HEK293 (cell line): ENCODE measurements around the gene PCBP3.

Experiments
- CTCF ChIA-PET: fragments of 350-600 bp; formaldehyde crosslinking; extraction: SDS; loops from one replicate; lab custom pipeline; 2021; ENCODE audit warnings: antibody characterized with exemption; lab: Yijun Ruan, JAX
- POLR2A ChIA-PET: fragments of 300-600 bp; formaldehyde crosslinking; extraction: SDS; loops from one replicate; lab custom pipeline; 2020; ENCODE audit warnings: antibody characterized with exemption, inconsistent platforms; lab: Yijun Ruan, JAX
- H3K27ac ChIP-seq: fragments of 200-500 bp; sonication (Bioruptor generic); 2 replicates; pipeline ENCODE4 v1.5.1; 2014; ENCODE audit warnings: low read depth, low read length, control low read depth, inconsistent platforms; ENCODE audit errors: extremely low read depth
- H3K36me3 ChIP-seq, 2 experiments: fragments of 200-500 bp in 1 of 2; sonication (Bioruptor generic) in 1 of 2; 1 replicate in 1 of 2; 2 replicates in 1 of 2; pipeline ENCODE4 v1.5.1; 2014 to 2017; ENCODE audit warnings: inconsistent platforms in 2 of 2, low read length in 2 of 2; ENCODE audit not compliant: control insufficient read depth in 2 of 2, insufficient read depth in 1 of 2
- H3K4me1 ChIP-seq: fragments of 200-500 bp; sonication (Bioruptor generic); 2 replicates; pipeline ENCODE4 v1.5.1; 2014; ENCODE audit warnings: mild to moderate bottlenecking, low read length, inconsistent platforms; ENCODE audit not compliant: control insufficient read depth, insufficient read depth
- H3K4me3 ChIP-seq: 2 replicates; pipeline ENCODE4 v1.5.1; 2011; ENCODE audit warnings: low read depth, mild to moderate bottlenecking, control low read depth, low read length, moderate library complexity
- H3K9me3 ChIP-seq: fragments of 200-500 bp; sonication (Bioruptor generic); 2 replicates; pipeline ENCODE4 v1.5.1; 2014; ENCODE audit warnings: low read depth, low read length, inconsistent platforms; ENCODE audit not compliant: control insufficient read depth, insufficient read depth
- HOXC10 ChIP-seq: sonication (generic); formaldehyde crosslinking; IDR thresholded peaks from 2 replicates; pipeline ENCODE4 v1.8.1; 2023; ENCODE audit warnings: mild to moderate bottlenecking, missing genetic modification reagents
- KLF17 ChIP-seq: fragments of 450-650 bp; formaldehyde crosslinking; IDR thresholded peaks from 2 replicates; pipeline ENCODE4 v1.5.1; 2016; ENCODE audit warnings: missing biosample characterization, missing genetic modification characterization
- MEIS1 ChIP-seq: sonication (generic); formaldehyde crosslinking; IDR thresholded peaks from 2 replicates; pipeline ENCODE4 v1.8.1; 2022; ENCODE audit warnings: missing genetic modification reagents, mild to moderate bottlenecking, borderline replicate concordance
- MYNN ChIP-seq: fragments of 450-650 bp; formaldehyde crosslinking; IDR thresholded peaks from 2 replicates; pipeline ENCODE4 v1.5.1; 2016; ENCODE audit warnings: missing biosample characterization, missing genetic modification characterization, borderline replicate concordance
- MZF1 ChIP-seq: fragments of 450-650 bp; formaldehyde crosslinking; IDR thresholded peaks from 2 replicates; pipeline ENCODE4 v1.5.1; 2017; ENCODE audit warnings: missing biosample characterization, missing genetic modification characterization, borderline replicate concordance
- REPIN1 ChIP-seq: fragments of 450-650 bp; formaldehyde crosslinking; IDR thresholded peaks from 2 replicates; pipeline ENCODE4 v1.5.1; 2017; ENCODE audit warnings: missing biosample characterization, missing genetic modification characterization, low read depth
- YY2 ChIP-seq: fragments of 450-650 bp; formaldehyde crosslinking; IDR thresholded peaks from 2 replicates; pipeline ENCODE4 v1.5.1; 2016; ENCODE audit warnings: missing biosample characterization, missing genetic modification characterization
- ZBTB11 ChIP-seq: fragments of 450-650 bp; formaldehyde crosslinking; conservative IDR thresholded peaks from 2 replicates; pipeline ENCODE4 v1.5.1; 2016; ENCODE audit warnings: low read depth, missing biosample characterization, missing genetic modification characterization
- ZBTB7A ChIP-seq: fragments of 450-650 bp; formaldehyde crosslinking; IDR thresholded peaks from 2 replicates; pipeline ENCODE4 v1.5.1; 2016; ENCODE audit warnings: low read depth, missing biosample characterization, missing genetic modification characterization
- ZFP69B ChIP-seq: fragments of 450-650 bp; formaldehyde crosslinking; IDR thresholded peaks from 2 replicates; pipeline ENCODE4 v1.5.1; 2016; ENCODE audit warnings: missing biosample characterization, missing genetic modification characterization
- ZIC2 ChIP-seq: fragments of 450-650 bp; formaldehyde crosslinking; IDR thresholded peaks from 2 replicates; pipeline ENCODE4 v1.5.1; 2016; ENCODE audit warnings: missing biosample characterization, missing genetic modification characterization
- ZNF146 ChIP-seq: fragments of 450-650 bp; formaldehyde crosslinking; IDR thresholded peaks from 2 replicates; pipeline ENCODE4 v1.5.1; 2016; ENCODE audit warnings: missing biosample characterization, missing genetic modification characterization
- ZNF16 ChIP-seq: fragments of 450-650 bp; formaldehyde crosslinking; IDR thresholded peaks from 2 replicates; pipeline ENCODE4 v1.5.1; 2016; ENCODE audit warnings: low read depth, missing biosample characterization, missing genetic modification characterization
- ZNF175 ChIP-seq: fragments of 450-650 bp; formaldehyde crosslinking; IDR thresholded peaks from 2 replicates; pipeline ENCODE4 v1.5.1; 2016; ENCODE audit warnings: missing biosample characterization, missing genetic modification characterization
- ZNF239 ChIP-seq: fragments of 450-650 bp; formaldehyde crosslinking; IDR thresholded peaks from 2 replicates; pipeline ENCODE4 v1.5.1; 2016; ENCODE audit warnings: missing biosample characterization, missing genetic modification characterization
- ZNF274 ChIP-seq, 2 experiments: fragments of 200-500 bp in 1 of 2; fragments of 450-650 bp in 1 of 2; sonication (Bioruptor generic) in 1 of 2; formaldehyde crosslinking in 1 of 2; IDR thresholded peaks; 2 replicates each; pipeline versions ENCODE4 v1.5.1 to v1.6.1; 2014 to 2016; ENCODE audit warnings: borderline replicate concordance in 1 of 2, inconsistent platforms in 1 of 2, low read length in 1 of 2, missing biosample characterization in 1 of 2, missing genetic modification characterization in 1 of 2
- ZNF302 ChIP-seq: fragments of 450-650 bp; formaldehyde crosslinking; IDR thresholded peaks from 2 replicates; pipeline ENCODE4 v1.5.1; 2016; ENCODE audit warnings: missing biosample characterization, missing genetic modification characterization, low read depth
- ZNF335 ChIP-seq: fragments of 450-650 bp; formaldehyde crosslinking; conservative IDR thresholded peaks from 2 replicates; pipeline ENCODE4 v1.5.1; 2016; ENCODE audit warnings: missing biosample characterization, missing genetic modification characterization
- ZNF37A ChIP-seq: fragments of 450-650 bp; IDR thresholded peaks from 2 replicates; pipeline ENCODE4 v1.5.1; 2018; ENCODE audit warnings: missing biosample characterization, missing genetic modification characterization
- ZNF398 ChIP-seq: fragments of 450-650 bp; formaldehyde crosslinking; IDR thresholded peaks from 2 replicates; pipeline ENCODE4 v1.5.1; 2017; ENCODE audit warnings: missing biosample characterization, missing genetic modification characterization
- ZNF521 ChIP-seq: fragments of 450-650 bp; formaldehyde crosslinking; IDR thresholded peaks from 2 replicates; pipeline ENCODE4 v1.5.1; 2017; ENCODE audit warnings: missing biosample characterization, mild to moderate bottlenecking, missing genetic modification characterization
- ZNF571 ChIP-seq: fragments of 450-650 bp; formaldehyde crosslinking; IDR thresholded peaks from 2 replicates; pipeline ENCODE4 v1.5.0; 2017; ENCODE audit warnings: missing biosample characterization, missing genetic modification characterization
- ZNF600 ChIP-seq: fragments of 450-650 bp; formaldehyde crosslinking; IDR thresholded peaks from 2 replicates; pipeline ENCODE4 v1.5.1; 2016; ENCODE audit warnings: missing biosample characterization, missing genetic modification characterization
- ZNF747 ChIP-seq: fragments of 450-650 bp; formaldehyde crosslinking; IDR thresholded peaks from 2 replicates; pipeline ENCODE4 v1.5.1; 2016; ENCODE audit warnings: missing biosample characterization, missing genetic modification characterization
- ZSCAN23 ChIP-seq: fragments of 450-650 bp; formaldehyde crosslinking; IDR thresholded peaks from 2 replicates; pipeline ENCODE4 v1.5.1; 2016; ENCODE audit warnings: missing biosample characterization, missing genetic modification characterization
- ZSCAN4 ChIP-seq: fragments of 450-650 bp; formaldehyde crosslinking; IDR thresholded peaks from 2 replicates; pipeline ENCODE4 v1.5.1; 2017; ENCODE audit warnings: missing biosample characterization, missing genetic modification characterization

PCBP3 gene

GRCh38 chr21:45766501-45766900 is 123.0 kb downstream of the PCBP3 start (continued):
- TF ChIP-seq HOXC10 (CRISPR knock-in tag): no peak
- no peak for TF ChIP-seq ZFP69B

- ChIA-PET CTCF (no interaction called here), POLR2A (no interaction called here)
- Histone ChIP-seq H3K9me3 (no peaks in the 10 kb centered on the region), H3K4me3 (no peak overlapping the region), H3K4me1 (no peaks in the 10 kb centered on the region), H3K36me3 (no peaks in the 10 kb centered on the region), H3K27ac (no peak overlapping the region)
- TF ChIP-seq ZNF274 (IDR thresholded peaks at IDR 0.05; ENCODE audit: low read length) (no peak), ZNF274 (tag by site-specific recombination; IDR thresholded peaks at IDR 0.05; ENCODE audit: borderline replicate concordance) (no peak), ZNF302 (no peak), ZNF239 (no peak), REPIN1 (tag by site-specific recombination) (no peak), MYNN (tag by site-specific recombination) (no peak), ZNF175 (no peak), ZSCAN23 (tag by site-specific recombination) (no peak), KLF17 (no peak), ZNF398 (tag by site-specific recombination) (no peak), YY2 (tag by site-specific recombination) (no peak), ZNF146 (tag by site-specific recombination) (no peak), MZF1 (tag by site-specific recombination) (no peak), ZNF600 (tag by site-specific recombination) (no peak), ZNF571 (tag by site-specific recombination) (no peak), ZBTB7A (tag by site-specific recombination) (no peak)
These were observed 123.8 kb downstream of the PCBP3 start for GRCh38 chr21:45767071-45768006.

- Histone ChIP-seq H3K4me1 (no peaks in the 10 kb centered on the region), H3K27ac (no peak overlapping the region), H3K9me3 (no peaks in the 10 kb centered on the region), H3K36me3 (no peaks in the 10 kb centered on the region), H3K4me3 (no peak overlapping the region)
- CTCF ChIA-PET: interaction anchor here (1.0 kb wide), 1 partner anchor 212 kb away, joined by 5 read pairs; no protein-coding TSS in a partner anchor
- POLR2A ChIA-PET: no interaction called here
- TF ChIP-seq ZNF335 (tag by site-specific recombination): no peak
- TF ChIP-seq ZNF521 (tag by site-specific recombination): no peak
- TF ChIP-seq ZNF37A (tag by site-specific recombination): no peak
- TF ChIP-seq ZNF239: no peak
- no peak for TF ChIP-seq ZBTB11 (tag by site-specific recombination)
- no peak for TF ChIP-seq MEIS1 (CRISPR knock-in tag)
- no peak for TF ChIP-seq ZNF747
- TF ChIP-seq ZSCAN4 (tag by site-specific recombination): no peak
- TF ChIP-seq ZIC2: peak; percentile 57
- TF ChIP-seq ZNF16 (tag by site-specific recombination): no peak
These were observed 124.7 kb downstream of the PCBP3 start for GRCh38 chr21:45768011-45768739.
